Neural cell (in vitro differentiated cells): Measurements from ENCODE around the gene PCSK4.

ENCODE experiments used
- CTCF ChIP-seq: fragments of 450-650 bp; IDR thresholded peaks from 2 replicates; pipeline ENCODE4 v1.5.1; 2014; ENCODE audit warnings: antibody characterized with exemption, mild to moderate bottlenecking, moderate library complexity; ENCODE audit not compliant: poor library complexity, severe bottlenecking
- EZH2 ChIP-seq: fragments of 200-600, 300-800 bp; shearing (Covaris generic), sonication (generic); IDR thresholded peaks from 2 replicates; pipeline ENCODE4 v1.6.1; 2014; ENCODE audit warnings: antibody characterized with exemption, low read length, borderline replicate concordance, mild to moderate bottlenecking; ENCODE audit not compliant: insufficient read depth, poor library complexity, severe bottlenecking

- TF ChIP-seq CTCF (no peak), EZH2 (no peak)
Observed at GRCh38 chr19:1522061-1522460, 31.9 kb upstream of the PCSK4 start.
